Central memory CD8-positive, alpha-beta T cell (primary cell): Measurements from ENCODE around the gene VSIG1.

Experiments used
- ATAC-seq: fragments of 150-1000 bp; cut with Tn5 transposase; replicated peaks from 2 replicates; pipeline ENCODE4 v1.10.0; 2022; ENCODE audit warnings: mild to moderate bottlenecking, moderate FRiP score, moderate number of reproducible peaks; ENCODE audit not compliant: poor library complexity, severe bottlenecking; ENCODE audit errors: extremely low read depth
- DNase-seq, 2 donors: peaks; one replicate each; pipeline ENCODE4 v3.0.0; 2021; ENCODE audit warnings: low spot score in 2 of 2
- H3K27ac Mint-ChIP-seq: one replicate; pipeline ENCODE4 v1.8.0; 2022; ENCODE audit warnings: low read depth, mild to moderate bottlenecking, moderate library complexity, mixed read lengths
- H3K27me3 Mint-ChIP-seq: one replicate; pipeline ENCODE4 v1.8.0; 2022; ENCODE audit warnings: mixed read lengths
- H3K36me3 Mint-ChIP-seq: one replicate; pipeline ENCODE4 v1.8.0; 2022; ENCODE audit warnings: mild to moderate bottlenecking, moderate library complexity, mixed read lengths; ENCODE audit not compliant: insufficient read depth
- H3K4me1 Mint-ChIP-seq: one replicate; pipeline ENCODE4 v1.8.0; 2022; ENCODE audit warnings: mixed read lengths
- H3K4me3 Mint-ChIP-seq: one replicate; pipeline ENCODE4 v1.8.0; 2022; ENCODE audit warnings: mild to moderate bottlenecking, moderate library complexity, mixed read lengths
- H3K9me3 Mint-ChIP-seq: one replicate; pipeline ENCODE4 v1.8.0; 2022; ENCODE audit warnings: mixed read lengths

Gene VSIG1

GRCh38 chrX:108044554-108045256 lies at the start of gene VSIG1:
Gene VSIG1 (plus strand): TSS chrX:108045065. CDS start chrX:108045131, 66 bp downstream.
- no peak for DNase-seq
- ATAC-seq: no peak
- no peak within 1 kb of the TSS for H3K4me3 Mint-ChIP-seq
- H3K27me3 Mint-ChIP-seq: no peaks in the 10 kb centered on the region
- H3K36me3 Mint-ChIP-seq: no peaks in the 10 kb centered on the region
- H3K27ac Mint-ChIP-seq: no peak within 1 kb of the TSS
- H3K9me3 Mint-ChIP-seq: no peaks in the 10 kb centered on the region
- peaks cover 5% of the 10 kb centered on the region for H3K4me1 Mint-ChIP-seq

- DNase-seq (no peak), ATAC-seq (no peak)
- H3K27me3 Mint-ChIP-seq: peaks cover 16% of the 10 kb centered on the region
- H3K36me3 Mint-ChIP-seq: no peaks in the 10 kb centered on the region
- no peaks in the 10 kb centered on the region for H3K4me1 Mint-ChIP-seq
- no peak overlapping the region for H3K4me3 Mint-ChIP-seq
- H3K27ac Mint-ChIP-seq: no peak overlapping the region
- no peaks in the 10 kb centered on the region for H3K9me3 Mint-ChIP-seq
These were observed 48.7 kb upstream of the VSIG1 start for GRCh38 chrX:107996124-107996523.

GRCh38 chrX:108000751-108001150 lies 44.1 kb upstream of the VSIG1 start:
- Mint-ChIP-seq H3K4me3 (no peak overlapping the region), H3K9me3 (no peaks in the 10 kb centered on the region), H3K27ac (no peak overlapping the region), H3K36me3 (no peaks in the 10 kb centered on the region), H3K4me1 (peaks cover 6% of the 10 kb centered on the region), H3K27me3 (peaks cover 36% of the 10 kb centered on the region)
- ATAC-seq (no peak), DNase-seq (no peak)

- ATAC-seq: peak; percentile 64
- DNase-seq: peak in 1 of 2 donors; percentile 9
- Mint-ChIP-seq H3K27ac (no peak overlapping the region), H3K27me3 (peaks cover 31% of the 10 kb centered on the region), H3K4me3 (no peak overlapping the region), H3K9me3 (no peaks in the 10 kb centered on the region), H3K36me3 (no peaks in the 10 kb centered on the region), H3K4me1 (peaks cover 6% of the 10 kb centered on the region)
These were observed 43.5 kb upstream of the VSIG1 start for GRCh38 chrX:108001218-108001814.

- no peaks in the 10 kb centered on the region for H3K9me3 Mint-ChIP-seq
- ATAC-seq (peak; percentile 94), DNase-seq (peak in 1 of 2 donors; percentile 13)
- H3K36me3 Mint-ChIP-seq: peaks cover 2% of the 10 kb centered on the region
- no peaks in the 10 kb centered on the region for H3K27me3 Mint-ChIP-seq
- peaks cover 33% of the 10 kb centered on the region for H3K4me1 Mint-ChIP-seq
- H3K27ac Mint-ChIP-seq: peak overlapping the region; percentile 88
- H3K4me3 Mint-ChIP-seq: peak overlapping the region; percentile 84
These were observed 26.0 kb upstream of the VSIG1 start for GRCh38 chrX:108018656-108019381.

GRCh38 chrX:108019382-108019875 lies 25.4 kb upstream of the VSIG1 start:
- Mint-ChIP-seq H3K36me3 (peaks cover 2% of the 10 kb centered on the region), H3K27me3 (no peaks in the 10 kb centered on the region), H3K4me3 (peak overlapping the region; percentile 84), H3K27ac (peak overlapping the region; percentile 88), H3K9me3 (no peaks in the 10 kb centered on the region), H3K4me1 (peaks cover 35% of the 10 kb centered on the region)
- ATAC-seq: no peak
- no peak for DNase-seq

- no peak for ATAC-seq
- peak overlapping the region; percentile 88 for H3K27ac Mint-ChIP-seq
- no peaks in the 10 kb centered on the region for H3K9me3 Mint-ChIP-seq
- peaks cover 38% of the 10 kb centered on the region for H3K4me1 Mint-ChIP-seq
- peaks cover 2% of the 10 kb centered on the region for H3K36me3 Mint-ChIP-seq
- DNase-seq: no peak
- peak overlapping the region; percentile 84 for H3K4me3 Mint-ChIP-seq
- H3K27me3 Mint-ChIP-seq: no peaks in the 10 kb centered on the region
These were observed 24.2 kb upstream of the VSIG1 start for GRCh38 chrX:108020631-108021030.

- Mint-ChIP-seq H3K27me3 (no peaks in the 10 kb centered on the region), H3K4me3 (no peak overlapping the region), H3K36me3 (peaks cover 2% of the 10 kb centered on the region), H3K9me3 (no peaks in the 10 kb centered on the region), H3K4me1 (peaks cover 38% of the 10 kb centered on the region), H3K27ac (no peak overlapping the region)
- no peak for DNase-seq
- no peak for ATAC-seq
These were observed 22.3 kb upstream of the VSIG1 start for GRCh38 chrX:108022491-108023089.

- H3K27ac Mint-ChIP-seq: no peak overlapping the region
- H3K4me3 Mint-ChIP-seq: no peak overlapping the region
- DNase-seq: no peak
- no peaks in the 10 kb centered on the region for H3K36me3 Mint-ChIP-seq
- H3K4me1 Mint-ChIP-seq: peaks cover 28% of the 10 kb centered on the region
- no peaks in the 10 kb centered on the region for H3K27me3 Mint-ChIP-seq
- ATAC-seq: no peak
- no peaks in the 10 kb centered on the region for H3K9me3 Mint-ChIP-seq
These were observed 19.5 kb upstream of the VSIG1 start for GRCh38 chrX:108025376-108025775.

- no peak overlapping the region for H3K4me3 Mint-ChIP-seq
- H3K9me3 Mint-ChIP-seq: no peaks in the 10 kb centered on the region
These were observed 18.8 kb upstream of the VSIG1 start for GRCh38 chrX:108025954-108026600.

GRCh38 chrX:108028854-108029253 lies 16.0 kb upstream of the VSIG1 start:
- H3K36me3 Mint-ChIP-seq: peaks cover 2% of the 10 kb centered on the region
- H3K27ac Mint-ChIP-seq: no peak overlapping the region
- no peak overlapping the region for H3K4me3 Mint-ChIP-seq
- no peak for DNase-seq
- ATAC-seq: no peak
- no peaks in the 10 kb centered on the region for H3K27me3 Mint-ChIP-seq
- no peaks in the 10 kb centered on the region for H3K9me3 Mint-ChIP-seq
- peaks cover 22% of the 10 kb centered on the region for H3K4me1 Mint-ChIP-seq

More at GRCh38 chrX:108025954-108026600, 18.8 kb upstream of the VSIG1 start:
- H3K27me3 Mint-ChIP-seq: no peaks in the 10 kb centered on the region
- peak; percentile 68 for ATAC-seq
- H3K4me1 Mint-ChIP-seq: peaks cover 27% of the 10 kb centered on the region
- H3K27ac Mint-ChIP-seq: no peak overlapping the region
- DNase-seq: no peak
- no peaks in the 10 kb centered on the region for H3K36me3 Mint-ChIP-seq
